GM23338 (cell line): ENCODE measurements around the gene PLRG1.
A peak's percentile ranks its signal among the peaks of the same experiment; 100 is the strongest.

ENCODE experiments used
- CREB1 ChIP-seq: fragments of 250-450 bp; sonication (Bioruptor Pico); IDR thresholded peaks from 2 replicates; pipeline ENCODE4 v1.5.0; 2020; ENCODE audit warnings: low read depth, mild to moderate bottlenecking, moderate library complexity
- EZH2phosphoT487 ChIP-seq: fragments of 200-600 bp; sonication (generic); IDR thresholded peaks from one replicate; pipeline ENCODE4 v1.8.1; 2018; ENCODE audit warnings: antibody characterized with exemption; ENCODE audit not compliant: unreplicated experiment
- TF ChIP-seq, protein P1 (sequence below), 2 experiments: fragments of 200-600 bp in 1 of 2; sonication (generic) in 1 of 2; conservative IDR thresholded peaks; 2 replicates each; pipeline versions ENCODE4 v1.5.1 to v1.6.1; 2016 to 2017; ENCODE audit warnings: antibody characterized with exemption in 2 of 2, low read depth in 2 of 2, mild to moderate bottlenecking in 2 of 2, moderate library complexity in 1 of 2
- TF ChIP-seq, protein P2 (sequence below): IDR thresholded peaks from one replicate; pipeline ENCODE4 v1.6.1; 2018; ENCODE audit warnings: antibody characterized with exemption; ENCODE audit not compliant: unreplicated experiment

DNA sequence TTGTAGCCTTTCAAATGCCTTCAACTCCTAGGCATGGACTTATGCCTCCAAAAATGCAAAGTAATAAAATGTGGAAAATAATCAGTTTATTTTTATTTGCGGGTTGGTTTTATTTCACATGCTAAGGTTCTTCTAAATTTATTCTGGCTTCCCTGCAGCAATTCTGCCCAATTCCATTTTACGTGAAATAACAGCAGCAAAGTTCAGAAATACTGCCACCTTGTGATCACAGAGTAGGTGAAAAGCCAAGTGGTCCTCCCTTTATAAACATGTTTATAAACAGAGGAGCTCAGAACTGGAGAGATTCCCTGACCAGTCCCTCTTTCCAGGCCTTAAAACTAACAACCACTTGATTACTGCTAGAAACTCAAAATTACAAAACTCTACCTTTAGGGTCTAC lies 43.9 kb downstream of the PLRG1 start:
- TF ChIP-seq, protein P1, sequence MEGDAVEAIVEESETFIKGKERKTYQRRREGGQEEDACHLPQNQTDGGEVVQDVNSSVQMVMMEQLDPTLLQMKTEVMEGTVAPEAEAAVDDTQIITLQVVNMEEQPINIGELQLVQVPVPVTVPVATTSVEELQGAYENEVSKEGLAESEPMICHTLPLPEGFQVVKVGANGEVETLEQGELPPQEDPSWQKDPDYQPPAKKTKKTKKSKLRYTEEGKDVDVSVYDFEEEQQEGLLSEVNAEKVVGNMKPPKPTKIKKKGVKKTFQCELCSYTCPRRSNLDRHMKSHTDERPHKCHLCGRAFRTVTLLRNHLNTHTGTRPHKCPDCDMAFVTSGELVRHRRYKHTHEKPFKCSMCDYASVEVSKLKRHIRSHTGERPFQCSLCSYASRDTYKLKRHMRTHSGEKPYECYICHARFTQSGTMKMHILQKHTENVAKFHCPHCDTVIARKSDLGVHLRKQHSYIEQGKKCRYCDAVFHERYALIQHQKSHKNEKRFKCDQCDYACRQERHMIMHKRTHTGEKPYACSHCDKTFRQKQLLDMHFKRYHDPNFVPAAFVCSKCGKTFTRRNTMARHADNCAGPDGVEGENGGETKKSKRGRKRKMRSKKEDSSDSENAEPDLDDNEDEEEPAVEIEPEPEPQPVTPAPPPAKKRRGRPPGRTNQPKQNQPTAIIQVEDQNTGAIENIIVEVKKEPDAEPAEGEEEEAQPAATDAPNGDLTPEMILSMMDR (conservative IDR thresholded peaks at IDR 0.05; ENCODE audit: low read depth in 2 of 2), result peak; percentile 72 to 81
- TF ChIP-seq EZH2phosphoT487 (no peak), CREB1 (CRISPR knock-in tag) (no peak)
- TF ChIP-seq, protein P2, sequence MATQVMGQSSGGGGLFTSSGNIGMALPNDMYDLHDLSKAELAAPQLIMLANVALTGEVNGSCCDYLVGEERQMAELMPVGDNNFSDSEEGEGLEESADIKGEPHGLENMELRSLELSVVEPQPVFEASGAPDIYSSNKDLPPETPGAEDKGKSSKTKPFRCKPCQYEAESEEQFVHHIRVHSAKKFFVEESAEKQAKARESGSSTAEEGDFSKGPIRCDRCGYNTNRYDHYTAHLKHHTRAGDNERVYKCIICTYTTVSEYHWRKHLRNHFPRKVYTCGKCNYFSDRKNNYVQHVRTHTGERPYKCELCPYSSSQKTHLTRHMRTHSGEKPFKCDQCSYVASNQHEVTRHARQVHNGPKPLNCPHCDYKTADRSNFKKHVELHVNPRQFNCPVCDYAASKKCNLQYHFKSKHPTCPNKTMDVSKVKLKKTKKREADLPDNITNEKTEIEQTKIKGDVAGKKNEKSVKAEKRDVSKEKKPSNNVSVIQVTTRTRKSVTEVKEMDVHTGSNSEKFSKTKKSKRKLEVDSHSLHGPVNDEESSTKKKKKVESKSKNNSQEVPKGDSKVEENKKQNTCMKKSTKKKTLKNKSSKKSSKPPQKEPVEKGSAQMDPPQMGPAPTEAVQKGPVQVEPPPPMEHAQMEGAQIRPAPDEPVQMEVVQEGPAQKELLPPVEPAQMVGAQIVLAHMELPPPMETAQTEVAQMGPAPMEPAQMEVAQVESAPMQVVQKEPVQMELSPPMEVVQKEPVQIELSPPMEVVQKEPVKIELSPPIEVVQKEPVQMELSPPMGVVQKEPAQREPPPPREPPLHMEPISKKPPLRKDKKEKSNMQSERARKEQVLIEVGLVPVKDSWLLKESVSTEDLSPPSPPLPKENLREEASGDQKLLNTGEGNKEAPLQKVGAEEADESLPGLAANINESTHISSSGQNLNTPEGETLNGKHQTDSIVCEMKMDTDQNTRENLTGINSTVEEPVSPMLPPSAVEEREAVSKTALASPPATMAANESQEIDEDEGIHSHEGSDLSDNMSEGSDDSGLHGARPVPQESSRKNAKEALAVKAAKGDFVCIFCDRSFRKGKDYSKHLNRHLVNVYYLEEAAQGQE, result no peak
